Stimulated activated naive CD8-positive, alpha-beta T cell treated with anti-CD3 and anti-CD28 coated beads, Interleukin-15, Interleukin-2, amounts not matched to agents 100 ng/mL and 50 ng/mL, for 24 hours (primary cell): ENCODE measurements around the gene RPTOR.
"Not testable (repeated sequence)": the region's sequence is repeated elsewhere in the genome, so short reads cannot be mapped to it uniquely, and the experiment has no call there.

Source experiments
- H3K27ac Mint-ChIP-seq: one replicate; pipeline ENCODE4 v1.8.0; 2021; ENCODE audit warnings: mild to moderate bottlenecking, mixed read lengths
- H3K27me3 Mint-ChIP-seq: one replicate; pipeline ENCODE4 v1.8.0; 2021; ENCODE audit warnings: mixed read lengths
- H3K36me3 Mint-ChIP-seq: one replicate; pipeline ENCODE4 v1.8.0; 2021; ENCODE audit warnings: low read depth, mixed read lengths
- H3K4me1 Mint-ChIP-seq: one replicate; pipeline ENCODE4 v1.8.0; 2021; ENCODE audit warnings: low read depth, mixed read lengths
- H3K4me3 Mint-ChIP-seq: one replicate; pipeline ENCODE4 v1.8.0; 2021; ENCODE audit warnings: mild to moderate bottlenecking, mixed read lengths
- H3K9me3 Mint-ChIP-seq: one replicate; pipeline ENCODE4 v1.8.0; 2021; ENCODE audit warnings: mixed read lengths

RPTOR gene

DNA sequence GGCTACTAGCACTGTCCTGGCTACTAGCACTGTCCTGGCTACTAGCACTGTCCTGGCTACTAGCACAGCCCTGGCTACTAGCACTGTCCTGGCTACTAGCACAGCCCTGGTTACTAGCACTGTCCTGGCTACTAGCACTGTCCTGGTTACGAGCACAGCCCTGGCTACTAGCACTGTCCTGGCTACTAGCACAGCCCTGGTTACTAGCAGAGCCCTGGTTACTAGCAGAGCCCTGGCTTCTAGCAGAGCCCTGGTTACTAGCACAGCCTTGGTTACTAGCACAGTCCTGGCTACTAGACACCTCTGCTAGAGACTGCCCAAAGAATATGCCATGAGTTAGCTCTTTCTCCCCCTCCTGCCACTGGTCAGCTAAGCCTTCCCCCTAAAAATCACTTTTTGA lies 200.1 kb downstream of the RPTOR start:
- not testable (repeated sequence) for H3K4me3 Mint-ChIP-seq, H3K9me3 Mint-ChIP-seq, H3K27me3 Mint-ChIP-seq, H3K27ac Mint-ChIP-seq
- Mint-ChIP-seq H3K36me3 (peaks cover 35% of the 10 kb centered on the region), H3K4me1 (peaks cover 58% of the 10 kb centered on the region)

DNA sequence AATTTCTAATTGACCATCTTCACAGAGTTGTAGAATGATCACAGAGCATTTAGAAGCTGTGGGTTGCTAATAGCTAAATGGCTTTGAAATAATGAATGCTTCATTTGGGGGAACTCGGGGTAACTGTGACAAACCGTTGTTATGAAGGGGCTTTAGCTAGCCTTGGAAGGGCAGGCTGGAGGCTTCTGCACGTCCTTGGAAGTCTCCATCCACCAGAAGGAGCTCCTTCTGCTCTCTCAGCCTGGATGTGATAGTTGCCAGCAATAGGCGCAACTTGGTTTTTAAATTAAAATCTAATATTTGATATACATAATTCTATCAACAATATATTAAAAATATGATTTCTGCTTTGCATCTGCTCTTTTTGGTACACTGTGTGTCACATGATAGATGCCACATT lies 200.5 kb downstream of the RPTOR start:
- Mint-ChIP-seq H3K27me3 (no peaks in the 10 kb centered on the region), H3K4me1 (peaks cover 58% of the 10 kb centered on the region), H3K27ac (peak overlapping the region; percentile 31), H3K36me3 (peaks cover 30% of the 10 kb centered on the region), H3K9me3 (no peaks in the 10 kb centered on the region), H3K4me3 (no peak overlapping the region)

DNA sequence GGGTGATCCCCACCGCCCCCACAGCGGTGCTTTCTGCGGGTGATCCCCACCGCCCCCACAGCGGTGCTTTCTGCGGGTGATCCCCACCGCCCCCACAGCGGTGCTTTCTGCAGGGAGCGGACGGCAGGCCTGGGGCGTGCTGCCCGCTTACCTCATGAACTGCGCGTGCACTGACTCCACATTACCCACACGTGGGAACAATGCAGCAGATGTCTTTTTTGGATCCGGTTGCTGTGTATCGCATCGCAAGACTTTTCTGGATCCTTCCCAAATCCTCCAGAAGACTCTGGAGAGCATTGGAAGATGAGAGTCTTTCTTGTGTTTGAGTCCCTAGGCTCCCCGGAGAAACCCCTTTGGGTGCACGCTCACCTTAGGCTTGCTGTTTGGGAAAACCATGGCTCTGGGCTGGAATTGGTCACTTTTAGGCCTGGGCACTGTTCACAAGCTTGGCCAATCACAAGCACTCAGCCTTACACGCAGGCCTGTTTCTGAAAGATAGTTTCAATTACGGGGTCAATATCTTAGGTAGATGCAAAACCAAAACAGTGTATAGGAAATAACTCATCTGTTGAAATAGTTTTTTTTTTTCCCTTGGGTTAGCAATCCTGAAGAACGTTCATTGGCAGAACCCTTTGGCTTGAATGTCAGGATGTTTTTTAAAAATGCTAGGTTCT lies 201.8 kb downstream of the RPTOR start:
- Mint-ChIP-seq H3K36me3 (peaks cover 27% of the 10 kb centered on the region), H3K4me1 (peaks cover 60% of the 10 kb centered on the region), H3K27me3 (no peaks in the 10 kb centered on the region), H3K27ac (peak overlapping the region; percentile 58), H3K9me3 (no peaks in the 10 kb centered on the region), H3K4me3 (no peak overlapping the region)

DNA sequence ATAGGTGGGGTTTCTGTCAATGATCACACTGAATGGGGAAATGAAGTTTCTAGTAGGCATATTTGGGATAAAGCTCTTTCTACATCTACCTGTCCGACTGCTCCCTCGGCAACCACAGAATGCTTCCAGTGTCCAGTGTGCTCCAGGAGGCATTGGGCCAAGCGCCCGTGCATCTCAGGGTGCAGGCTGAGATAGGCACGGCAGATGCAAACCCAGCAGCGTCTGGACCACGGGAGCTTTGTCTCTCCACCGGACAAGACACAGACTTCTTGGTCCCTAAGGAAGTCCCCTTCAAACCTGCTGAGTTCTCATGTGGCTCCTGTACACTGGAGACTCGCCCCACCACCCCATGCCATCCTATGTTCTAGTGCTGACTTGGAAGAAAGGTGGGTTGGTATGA lies 202.8 kb downstream of the RPTOR start:
- Mint-ChIP-seq H3K4me1 (peaks cover 60% of the 10 kb centered on the region), H3K4me3 (no peak overlapping the region), H3K27ac (peak overlapping the region; percentile 56), H3K27me3 (no peaks in the 10 kb centered on the region), H3K36me3 (peaks cover 24% of the 10 kb centered on the region), H3K9me3 (no peaks in the 10 kb centered on the region)

DNA sequence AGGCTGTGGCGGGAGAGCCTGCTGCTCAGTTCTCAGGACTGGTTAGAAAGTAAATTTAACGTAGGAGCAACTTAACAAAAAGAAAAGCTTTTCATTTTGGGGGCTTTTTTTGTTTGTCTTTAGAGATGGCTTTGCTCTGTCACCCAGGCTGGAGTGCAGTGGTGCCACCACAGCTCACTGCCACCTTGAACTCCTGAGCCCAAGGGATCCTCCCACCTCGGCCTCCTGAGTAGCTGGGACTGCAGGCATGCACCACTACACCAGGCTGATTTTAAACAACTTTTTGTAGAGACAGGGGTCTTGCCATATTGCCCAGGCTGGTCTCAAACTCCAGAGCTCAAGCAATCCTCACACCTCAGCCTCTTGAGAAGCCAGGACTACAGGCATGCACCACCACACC lies 205.0 kb downstream of the RPTOR start:
- Mint-ChIP-seq H3K27ac (peak overlapping the region; percentile 65), H3K4me1 (peaks cover 64% of the 10 kb centered on the region), H3K9me3 (no peaks in the 10 kb centered on the region), H3K27me3 (no peaks in the 10 kb centered on the region), H3K4me3 (no peak overlapping the region), H3K36me3 (peaks cover 40% of the 10 kb centered on the region)

DNA sequence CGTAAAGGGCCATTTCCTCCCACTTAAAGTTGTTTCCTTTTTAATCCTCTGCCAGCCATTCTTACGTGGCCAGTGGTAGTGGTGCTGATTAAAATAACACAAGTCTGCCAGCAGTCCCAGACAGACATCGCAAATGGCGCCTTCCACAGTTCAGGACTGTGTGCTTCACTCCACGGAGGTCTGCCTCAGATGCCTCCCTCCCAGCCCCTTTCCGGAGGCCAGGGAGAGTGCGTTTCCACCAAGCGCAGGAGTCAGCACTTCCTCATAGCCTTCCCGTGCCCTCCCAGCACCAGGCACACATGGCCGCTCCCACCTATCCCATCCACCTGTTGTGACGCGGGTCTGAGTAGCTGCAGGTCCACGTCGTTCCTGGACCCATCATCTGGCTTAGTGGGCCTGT lies 205.6 kb downstream of the RPTOR start:
- Mint-ChIP-seq H3K27me3 (no peaks in the 10 kb centered on the region), H3K4me3 (no peak overlapping the region), H3K9me3 (no peaks in the 10 kb centered on the region), H3K4me1 (peaks cover 61% of the 10 kb centered on the region), H3K36me3 (peaks cover 46% of the 10 kb centered on the region), H3K27ac (peak overlapping the region; percentile 65)

DNA sequence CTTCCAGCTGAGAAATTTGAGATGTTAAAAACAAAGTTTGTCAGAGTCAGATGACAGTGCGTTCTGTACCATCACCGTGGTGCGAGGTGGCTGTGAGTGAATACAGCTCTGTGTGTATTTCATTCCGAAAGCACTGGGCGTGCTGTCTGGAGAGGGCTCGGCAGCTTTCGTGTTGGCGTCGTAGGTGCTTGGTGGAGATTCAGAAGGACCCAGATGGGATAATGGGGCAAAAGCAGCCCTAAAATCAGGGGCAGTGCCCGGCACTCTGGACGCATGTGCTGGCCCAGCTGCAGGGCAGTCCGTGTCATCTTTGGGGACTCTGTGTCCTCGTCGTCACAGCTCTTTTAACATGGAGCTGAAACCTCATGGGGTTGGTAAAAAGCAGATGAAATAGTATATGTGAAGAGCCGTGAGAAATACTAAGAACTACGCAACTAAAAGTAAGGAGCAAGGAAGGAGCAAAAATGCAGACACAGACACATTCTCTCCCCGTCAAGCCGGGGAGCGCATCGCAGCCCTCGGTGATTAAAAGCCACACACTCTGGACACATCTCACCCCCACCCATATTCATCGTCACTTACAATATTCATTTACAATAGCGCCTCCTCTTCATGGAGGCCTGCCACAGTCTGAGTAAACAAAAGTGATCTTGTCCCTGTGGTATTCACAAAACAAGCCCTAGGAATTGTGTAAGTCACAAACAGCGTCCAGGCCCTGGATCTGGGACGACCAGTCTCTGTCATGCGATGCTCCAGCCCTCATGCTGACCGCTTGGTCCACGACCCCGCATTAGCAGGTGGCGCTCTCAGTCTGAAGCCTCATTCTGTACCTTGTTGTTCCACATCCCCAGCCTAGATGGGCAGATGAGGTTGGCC lies 206.7 kb downstream of the RPTOR start:
- Mint-ChIP-seq H3K27me3 (no peaks in the 10 kb centered on the region), H3K27ac (peak overlapping the region; percentile 76), H3K9me3 (no peaks in the 10 kb centered on the region), H3K4me3 (no peak overlapping the region), H3K36me3 (peaks cover 50% of the 10 kb centered on the region), H3K4me1 (peaks cover 63% of the 10 kb centered on the region)

DNA sequence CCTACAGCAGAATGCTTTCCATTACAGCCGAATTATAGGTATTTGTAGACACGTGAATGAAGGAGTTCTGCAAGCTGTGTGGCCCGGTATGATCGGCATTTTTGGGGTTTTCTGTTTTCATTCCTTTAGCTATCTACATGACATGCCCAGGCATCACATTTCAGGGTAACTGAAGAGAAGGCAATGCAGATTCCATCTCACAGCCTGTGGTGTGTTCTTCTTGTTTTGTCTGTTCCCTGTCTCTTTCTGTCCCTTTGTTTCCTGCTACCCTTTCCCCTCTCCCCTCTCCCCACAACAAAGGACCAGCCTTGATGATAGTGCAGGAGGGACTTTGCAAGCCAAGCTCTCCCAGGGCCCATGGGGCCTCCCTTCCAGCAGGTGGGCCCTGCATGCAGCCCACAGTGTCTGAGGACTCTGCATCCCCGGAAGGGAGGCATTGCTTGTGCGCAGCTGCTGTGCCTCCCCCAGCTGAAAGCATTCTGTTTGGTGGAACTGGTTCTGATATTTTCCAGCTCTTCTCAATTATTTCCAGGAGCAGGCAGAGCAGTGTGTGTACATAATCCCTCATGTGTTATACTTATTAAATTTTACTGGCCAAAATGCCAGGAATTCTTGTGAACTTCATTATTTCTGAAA lies 207.4 kb downstream of the RPTOR start:
- peak overlapping the region; percentile 76 for H3K27ac Mint-ChIP-seq
- H3K36me3 Mint-ChIP-seq, result peaks cover 55% of the 10 kb centered on the region

DNA sequence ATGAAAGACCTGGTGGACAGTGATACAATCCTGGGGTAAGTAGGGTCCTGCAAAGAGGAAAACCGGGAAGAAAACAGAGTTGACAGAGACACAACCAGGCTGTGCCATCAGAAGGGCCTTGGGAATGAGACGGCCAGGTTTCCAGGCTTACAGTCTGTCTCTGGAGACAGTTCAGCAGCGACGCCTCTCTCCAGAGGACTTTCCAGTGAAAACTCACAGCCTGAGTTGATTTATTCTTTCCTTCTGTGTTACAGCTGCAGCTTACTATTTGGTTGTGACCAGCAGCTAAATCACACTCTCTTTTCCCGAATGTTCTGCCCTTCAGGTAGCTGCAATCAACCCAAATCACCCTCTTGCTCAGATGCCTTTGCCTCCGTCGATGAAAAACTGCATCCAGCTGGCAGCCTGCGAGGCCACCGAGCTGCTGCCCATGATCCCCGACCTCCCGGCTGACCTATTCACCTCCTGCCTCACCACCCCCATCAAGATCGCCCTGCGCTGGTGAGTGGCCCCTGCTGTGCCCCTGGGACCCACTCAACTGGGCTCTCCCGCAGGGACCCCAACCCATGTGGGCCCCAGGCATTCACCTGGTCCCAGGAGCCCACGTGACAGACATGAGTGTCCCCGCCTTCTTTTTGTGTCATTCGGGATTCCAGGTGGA lies 209.2 kb downstream of the RPTOR start:
- H3K4me1 Mint-ChIP-seq, result peaks cover 71% of the 10 kb centered on the region
- H3K36me3 Mint-ChIP-seq, result peaks cover 60% of the 10 kb centered on the region
- no peaks in the 10 kb centered on the region for H3K9me3 Mint-ChIP-seq
- H3K27ac Mint-ChIP-seq, result peak overlapping the region; percentile 78
- H3K4me3 Mint-ChIP-seq, result no peak overlapping the region
- no peaks in the 10 kb centered on the region for H3K27me3 Mint-ChIP-seq

More for the DNA sequence above, 207.4 kb downstream of the RPTOR start:
- Mint-ChIP-seq H3K27me3 (no peaks in the 10 kb centered on the region), H3K4me3 (peak overlapping the region; percentile 56), H3K9me3 (no peaks in the 10 kb centered on the region), H3K4me1 (peaks cover 65% of the 10 kb centered on the region)

DNA sequence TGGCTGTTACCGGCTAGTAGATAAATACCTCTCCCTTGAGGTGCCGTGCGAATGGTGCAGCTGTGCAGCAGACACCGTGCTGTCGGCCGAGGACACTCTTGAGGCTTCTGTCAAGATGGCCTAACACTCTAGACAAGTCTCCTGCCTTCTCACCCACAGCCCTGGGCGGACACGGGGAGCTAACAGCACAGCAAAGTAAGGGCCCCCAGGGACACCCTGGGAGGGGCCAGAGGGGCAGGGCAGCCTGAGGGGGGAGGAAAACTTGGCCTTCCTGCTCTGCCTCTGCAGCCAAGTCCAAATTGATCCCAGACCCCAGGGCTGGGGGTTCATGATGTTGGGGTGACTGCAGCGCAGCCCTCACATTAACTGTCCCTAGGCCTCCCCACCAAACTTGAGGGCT lies 210.2 kb downstream of the RPTOR start:
- no peaks in the 10 kb centered on the region for H3K27me3 Mint-ChIP-seq
- H3K4me3 Mint-ChIP-seq, result no peak overlapping the region
- H3K4me1 Mint-ChIP-seq, result peaks cover 78% of the 10 kb centered on the region
- peak overlapping the region; percentile 12 for H3K27ac Mint-ChIP-seq
- H3K9me3 Mint-ChIP-seq, result no peaks in the 10 kb centered on the region
- H3K36me3 Mint-ChIP-seq, result peaks cover 69% of the 10 kb centered on the region

DNA sequence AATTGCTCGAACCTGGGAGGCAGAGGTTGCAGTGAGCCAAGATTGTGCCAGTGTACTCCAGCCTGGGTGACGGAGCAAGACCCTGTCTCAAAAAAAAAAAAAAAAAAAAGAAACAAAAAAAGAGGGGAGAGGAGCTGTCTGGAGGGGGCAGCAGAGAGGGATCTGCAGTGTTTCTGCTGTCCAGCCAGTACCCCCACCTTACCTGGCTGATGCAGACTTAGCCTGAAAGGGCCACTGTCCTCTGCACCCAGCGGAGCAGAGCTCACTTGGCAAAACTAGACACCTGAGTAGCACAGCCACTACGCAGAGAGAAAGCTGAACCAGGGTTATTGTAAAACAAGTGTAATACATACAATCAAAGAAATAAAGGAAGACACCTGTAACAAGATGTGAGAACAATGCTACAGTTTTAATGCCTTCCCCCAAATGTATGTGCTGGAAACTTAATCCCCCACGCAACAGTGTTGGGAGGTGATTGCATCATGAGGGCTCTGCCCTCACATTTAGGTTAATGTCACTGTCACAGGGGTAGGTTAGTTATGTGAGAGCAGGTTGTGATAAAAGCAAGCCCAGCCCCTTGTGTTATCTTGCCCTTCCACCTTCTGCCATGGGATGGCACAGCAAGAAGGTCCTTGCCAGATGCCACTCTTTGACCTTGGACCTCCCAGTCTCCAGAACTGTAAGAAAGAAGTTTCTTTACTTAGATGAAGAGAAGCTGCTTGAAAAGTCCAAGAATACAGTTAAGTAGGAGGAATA lies 211.2 kb downstream of the RPTOR start:
- Mint-ChIP-seq H3K4me1 (peaks cover 77% of the 10 kb centered on the region), H3K36me3 (peaks cover 71% of the 10 kb centered on the region), H3K27me3 (no peaks in the 10 kb centered on the region), H3K4me3 (no peak overlapping the region), H3K9me3 (no peaks in the 10 kb centered on the region), H3K27ac (peak overlapping the region; percentile 83)

DNA sequence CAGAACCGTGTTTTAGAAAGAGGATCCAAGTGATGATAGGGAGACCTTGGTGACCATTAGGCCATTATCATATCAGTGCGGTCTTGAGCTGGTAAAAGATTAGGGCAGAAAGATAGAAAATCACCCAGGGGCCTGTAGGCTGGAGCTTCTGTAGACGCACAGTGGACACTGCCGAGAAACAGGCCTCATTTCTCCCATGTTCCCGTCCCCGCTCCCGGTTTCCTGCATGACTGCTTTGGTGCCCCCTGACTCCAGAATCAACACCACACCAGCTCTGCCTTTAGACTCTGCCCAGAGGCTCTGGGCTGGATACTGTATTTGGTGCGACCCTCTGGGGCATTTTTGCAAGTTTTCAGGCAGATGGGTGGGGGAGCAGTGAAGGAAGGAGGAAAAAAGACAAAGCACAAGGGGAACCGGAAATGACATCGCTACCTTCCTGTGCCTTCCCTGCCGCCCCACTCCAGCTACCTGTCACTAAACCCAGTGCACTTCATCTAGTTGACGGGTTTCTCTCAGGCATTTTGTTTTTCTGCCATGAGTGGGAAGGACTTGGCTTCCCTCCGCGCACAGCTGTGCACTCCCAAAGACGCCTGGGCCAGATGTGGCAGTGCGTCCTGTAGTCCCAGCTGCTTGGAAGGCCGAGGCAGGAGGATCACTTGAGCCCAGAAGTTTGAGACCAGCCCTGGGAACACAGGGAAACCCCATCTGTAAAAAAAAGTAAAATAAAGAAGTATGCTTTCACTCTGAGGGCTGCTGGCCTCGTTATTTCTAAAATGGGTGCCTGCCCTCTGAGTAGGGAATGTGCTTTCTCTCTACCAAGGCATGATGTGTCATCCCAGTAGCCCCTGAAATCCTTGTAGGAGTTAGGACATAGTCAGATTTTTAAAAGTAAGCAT lies 214.1 kb downstream of the RPTOR start:
- peaks cover 63% of the 10 kb centered on the region for H3K36me3 Mint-ChIP-seq
- H3K27ac Mint-ChIP-seq, result peak overlapping the region; percentile 99
- peak overlapping the region; percentile 62 for H3K4me3 Mint-ChIP-seq
- no peaks in the 10 kb centered on the region for H3K27me3 Mint-ChIP-seq
- peaks cover 79% of the 10 kb centered on the region for H3K4me1 Mint-ChIP-seq
- no peaks in the 10 kb centered on the region for H3K9me3 Mint-ChIP-seq

DNA sequence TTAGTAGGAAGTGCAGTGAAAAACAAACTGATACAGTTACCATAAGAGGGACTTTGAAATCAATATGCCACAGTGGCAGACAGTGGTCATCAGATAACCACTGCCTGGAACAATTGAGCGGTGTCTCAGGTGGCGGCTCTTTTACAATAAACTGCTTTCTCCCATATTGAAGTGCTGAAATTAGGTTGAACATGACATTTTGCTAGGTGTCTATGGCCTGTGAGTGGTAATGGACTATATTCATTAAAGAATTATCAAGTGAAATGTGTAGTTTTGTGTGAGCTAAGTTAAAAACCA lies 214.7 kb downstream of the RPTOR start:
- Mint-ChIP-seq H3K9me3 (no peaks in the 10 kb centered on the region), H3K4me1 (peaks cover 77% of the 10 kb centered on the region), H3K27me3 (no peaks in the 10 kb centered on the region), H3K27ac (peak overlapping the region; percentile 99), H3K36me3 (peaks cover 57% of the 10 kb centered on the region), H3K4me3 (peak overlapping the region; percentile 62)
